HEK293 (cell line): ENCODE measurements around the gene JAML.
A peak's percentile ranks its signal among the peaks of the same experiment; 100 is the strongest.

Source experiments
- CTCF ChIA-PET: fragments of 350-600 bp; formaldehyde crosslinking; extraction: SDS; loops from one replicate; lab custom pipeline; 2021; ENCODE audit warnings: antibody characterized with exemption; lab: Yijun Ruan, JAX
- POLR2A ChIA-PET: fragments of 300-600 bp; formaldehyde crosslinking; extraction: SDS; loops from one replicate; lab custom pipeline; 2020; ENCODE audit warnings: antibody characterized with exemption, inconsistent platforms; lab: Yijun Ruan, JAX
- H3K27ac ChIP-seq: fragments of 200-500 bp; sonication (Bioruptor generic); 2 replicates; pipeline ENCODE4 v1.5.1; 2014; ENCODE audit warnings: low read depth, low read length, control low read depth, inconsistent platforms; ENCODE audit errors: extremely low read depth
- H3K36me3 ChIP-seq, 2 experiments: fragments of 200-500 bp in 1 of 2; sonication (Bioruptor generic) in 1 of 2; 1 replicate in 1 of 2; 2 replicates in 1 of 2; pipeline ENCODE4 v1.5.1; 2014 to 2017; ENCODE audit warnings: inconsistent platforms in 2 of 2, low read length in 2 of 2; ENCODE audit not compliant: control insufficient read depth in 2 of 2, insufficient read depth in 1 of 2
- H3K4me1 ChIP-seq: fragments of 200-500 bp; sonication (Bioruptor generic); 2 replicates; pipeline ENCODE4 v1.5.1; 2014; ENCODE audit warnings: mild to moderate bottlenecking, low read length, inconsistent platforms; ENCODE audit not compliant: control insufficient read depth, insufficient read depth
- H3K4me3 ChIP-seq: 2 replicates; pipeline ENCODE4 v1.5.1; 2011; ENCODE audit warnings: low read depth, mild to moderate bottlenecking, control low read depth, low read length, moderate library complexity
- H3K9me3 ChIP-seq: fragments of 200-500 bp; sonication (Bioruptor generic); 2 replicates; pipeline ENCODE4 v1.5.1; 2014; ENCODE audit warnings: low read depth, low read length, inconsistent platforms; ENCODE audit not compliant: control insufficient read depth, insufficient read depth
- GLI2 ChIP-seq: fragments of 450-650 bp; formaldehyde crosslinking; IDR thresholded peaks from 2 replicates; pipeline ENCODE4; 2017; ENCODE audit warnings: missing biosample characterization, missing genetic modification characterization, low read depth, borderline replicate concordance
- PRDM1 ChIP-seq: fragments of 450-650 bp; formaldehyde crosslinking; IDR thresholded peaks from 2 replicates; pipeline ENCODE4; 2016; ENCODE audit warnings: missing biosample characterization, missing genetic modification characterization
- REPIN1 ChIP-seq: fragments of 450-650 bp; formaldehyde crosslinking; IDR thresholded peaks from 2 replicates; pipeline ENCODE4 v1.5.1; 2017; ENCODE audit warnings: missing biosample characterization, missing genetic modification characterization, low read depth
- ZBTB20 ChIP-seq: fragments of 450-650 bp; formaldehyde crosslinking; IDR thresholded peaks from 2 replicates; pipeline ENCODE4 v1.5.1; 2016; ENCODE audit warnings: missing biosample characterization, missing genetic modification characterization
- ZNF121 ChIP-seq: fragments of 450-650 bp; formaldehyde crosslinking; IDR thresholded peaks from 2 replicates; pipeline ENCODE4 v1.5.1; 2016; ENCODE audit warnings: missing biosample characterization, missing genetic modification characterization
- ZNF138 ChIP-seq: fragments of 450-650 bp; formaldehyde crosslinking; IDR thresholded peaks from 2 replicates; pipeline ENCODE4 v1.5.1; 2016; ENCODE audit warnings: missing biosample characterization, missing genetic modification characterization, borderline replicate concordance
- ZNF157 ChIP-seq: fragments of 450-650 bp; formaldehyde crosslinking; IDR thresholded peaks from 2 replicates; pipeline ENCODE4 v1.5.1; 2016; ENCODE audit warnings: missing biosample characterization, missing genetic modification characterization
- ZNF423 ChIP-seq: fragments of 450-650 bp; formaldehyde crosslinking; IDR thresholded peaks from 2 replicates; pipeline ENCODE4 v1.5.1; 2016; ENCODE audit warnings: missing biosample characterization, missing genetic modification characterization
- ZNF433 ChIP-seq: fragments of 450-650 bp; formaldehyde crosslinking; IDR thresholded peaks from 2 replicates; pipeline ENCODE4 v1.5.1; 2016; ENCODE audit warnings: missing biosample characterization, missing genetic modification characterization, low read depth
- ZNF48 ChIP-seq: fragments of 450-650 bp; formaldehyde crosslinking; IDR thresholded peaks from 2 replicates; pipeline ENCODE4 v1.5.1; 2016; ENCODE audit warnings: missing biosample characterization, missing genetic modification characterization
- ZNF600 ChIP-seq: fragments of 450-650 bp; formaldehyde crosslinking; IDR thresholded peaks from 2 replicates; pipeline ENCODE4 v1.5.1; 2016; ENCODE audit warnings: missing biosample characterization, missing genetic modification characterization
- ZNF777 ChIP-seq: fragments of 450-650 bp; formaldehyde crosslinking; IDR thresholded peaks from 2 replicates; pipeline ENCODE4 v1.5.1; 2017; ENCODE audit warnings: missing biosample characterization, missing genetic modification characterization, borderline replicate concordance
- TF ChIP-seq, protein P1 (sequence below): fragments of 450-650 bp; formaldehyde crosslinking; IDR thresholded peaks from 2 replicates; pipeline ENCODE4 v1.5.1; 2016; ENCODE audit warnings: missing biosample characterization, missing genetic modification characterization
- TF ChIP-seq, protein P2 (sequence below): sonication (generic); formaldehyde crosslinking; IDR thresholded peaks from 2 replicates; pipeline ENCODE4 v1.8.1; 2022; ENCODE audit warnings: mild to moderate bottlenecking, moderate library complexity, missing genetic modification reagents
- TF ChIP-seq, protein P3 (sequence below): fragments of 450-650 bp; formaldehyde crosslinking; IDR thresholded peaks from 2 replicates; pipeline ENCODE4 v1.5.1; 2017; ENCODE audit warnings: missing biosample characterization, missing genetic modification characterization
- TF ChIP-seq, protein P4 (sequence below): fragments of 450-650 bp; formaldehyde crosslinking; IDR thresholded peaks from 2 replicates; pipeline ENCODE4 v1.5.1; 2017; ENCODE audit warnings: missing biosample characterization, missing genetic modification characterization
- TF ChIP-seq, protein P5 (sequence below): fragments of 450-650 bp; formaldehyde crosslinking; IDR thresholded peaks from 2 replicates; pipeline ENCODE4 v1.5.1; 2017; ENCODE audit warnings: missing biosample characterization, missing genetic modification characterization
- TF ChIP-seq, protein P6 (sequence below): fragments of 450-650 bp; formaldehyde crosslinking; optimal IDR thresholded peaks from 2 replicates; pipeline ENCODE3; 2016; ENCODE audit warnings: missing biosample characterization, mild to moderate bottlenecking, missing genetic modification characterization
- TF ChIP-seq, protein P7 (sequence below): fragments of 450-650 bp; formaldehyde crosslinking; IDR thresholded peaks from 2 replicates; pipeline ENCODE4 v1.5.1; 2016; ENCODE audit warnings: missing biosample characterization, missing genetic modification characterization

The JAML gene

DNA sequence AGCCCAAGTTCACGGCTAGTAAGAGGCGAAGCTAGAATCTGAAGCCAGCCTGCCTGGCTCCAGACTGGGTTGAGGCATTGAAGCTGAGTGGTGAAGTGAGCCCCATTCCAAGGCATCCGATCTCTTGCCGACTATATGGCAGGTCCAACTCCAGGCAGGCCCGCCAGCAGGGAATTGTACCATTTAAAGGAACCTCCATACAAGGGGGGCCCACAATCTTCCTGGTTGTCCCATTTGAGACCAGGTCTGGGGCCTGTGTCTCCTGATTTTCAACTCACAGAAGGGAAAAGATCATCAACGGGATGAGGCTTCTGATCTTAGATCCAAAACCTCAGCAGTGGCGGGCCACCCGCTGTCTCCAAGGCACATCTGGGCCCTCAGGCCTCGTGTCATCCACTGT lies 52.5 kb downstream of the JAML start:
- H3K4me1 ChIP-seq, result no peaks in the 10 kb centered on the region
- POLR2A ChIA-PET, result interaction anchor here (0.6 to 1.3 kb wide), 3 partner anchors 20 to 29 kb away, joined by 3 to 7 read pairs (median 4); partner anchors contain the start of gene SCN4B
- H3K36me3 ChIP-seq, result no peaks in the 10 kb centered on the region
- H3K4me3 ChIP-seq, result no peak overlapping the region
- TF ChIP-seq REPIN1 (tag by site-specific recombination) (no peak), ZNF600 (no peak), ZNF138 (no peak), ZNF121 (tag by site-specific recombination) (no peak), ZNF157 (tag by site-specific recombination) (no peak), ZNF423 (tag by site-specific recombination) (no peak)
- TF ChIP-seq, protein P1, sequence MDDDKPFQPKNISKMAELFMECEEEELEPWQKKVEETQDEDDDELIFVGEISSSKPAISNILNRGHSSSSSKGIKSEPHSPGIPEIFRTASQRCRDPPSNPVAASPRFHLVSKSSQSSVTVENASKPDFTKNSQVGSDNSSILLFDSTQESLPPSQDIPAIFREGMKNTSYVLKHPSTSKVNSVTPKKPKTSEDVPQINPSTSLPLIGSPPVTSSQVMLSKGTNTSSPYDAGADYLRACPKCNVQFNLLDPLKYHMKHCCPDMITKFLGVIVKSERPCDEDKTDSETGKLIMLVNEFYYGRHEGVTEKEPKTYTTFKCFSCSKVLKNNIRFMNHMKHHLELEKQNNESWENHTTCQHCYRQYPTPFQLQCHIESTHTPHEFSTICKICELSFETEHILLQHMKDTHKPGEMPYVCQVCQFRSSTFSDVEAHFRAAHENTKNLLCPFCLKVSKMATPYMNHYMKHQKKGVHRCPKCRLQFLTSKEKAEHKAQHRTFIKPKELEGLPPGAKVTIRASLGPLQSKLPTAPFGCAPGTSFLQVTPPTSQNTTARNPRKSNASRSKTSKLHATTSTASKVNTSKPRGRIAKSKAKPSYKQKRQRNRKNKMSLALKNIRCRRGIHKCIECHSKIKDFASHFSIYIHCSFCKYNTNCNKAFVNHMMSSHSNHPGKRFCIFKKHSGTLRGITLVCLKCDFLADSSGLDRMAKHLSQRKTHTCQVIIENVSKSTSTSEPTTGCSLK (tag by site-specific recombination), result no peak
- TF ChIP-seq, protein P2, sequence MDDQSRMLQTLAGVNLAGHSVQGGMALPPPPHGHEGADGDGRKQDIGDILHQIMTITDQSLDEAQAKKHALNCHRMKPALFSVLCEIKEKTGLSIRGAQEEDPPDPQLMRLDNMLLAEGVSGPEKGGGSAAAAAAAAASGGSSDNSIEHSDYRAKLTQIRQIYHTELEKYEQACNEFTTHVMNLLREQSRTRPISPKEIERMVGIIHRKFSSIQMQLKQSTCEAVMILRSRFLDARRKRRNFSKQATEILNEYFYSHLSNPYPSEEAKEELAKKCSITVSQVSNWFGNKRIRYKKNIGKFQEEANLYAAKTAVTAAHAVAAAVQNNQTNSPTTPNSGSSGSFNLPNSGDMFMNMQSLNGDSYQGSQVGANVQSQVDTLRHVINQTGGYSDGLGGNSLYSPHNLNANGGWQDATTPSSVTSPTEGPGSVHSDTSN (CRISPR knock-in tag), result no peak
- TF ChIP-seq, protein P3, sequence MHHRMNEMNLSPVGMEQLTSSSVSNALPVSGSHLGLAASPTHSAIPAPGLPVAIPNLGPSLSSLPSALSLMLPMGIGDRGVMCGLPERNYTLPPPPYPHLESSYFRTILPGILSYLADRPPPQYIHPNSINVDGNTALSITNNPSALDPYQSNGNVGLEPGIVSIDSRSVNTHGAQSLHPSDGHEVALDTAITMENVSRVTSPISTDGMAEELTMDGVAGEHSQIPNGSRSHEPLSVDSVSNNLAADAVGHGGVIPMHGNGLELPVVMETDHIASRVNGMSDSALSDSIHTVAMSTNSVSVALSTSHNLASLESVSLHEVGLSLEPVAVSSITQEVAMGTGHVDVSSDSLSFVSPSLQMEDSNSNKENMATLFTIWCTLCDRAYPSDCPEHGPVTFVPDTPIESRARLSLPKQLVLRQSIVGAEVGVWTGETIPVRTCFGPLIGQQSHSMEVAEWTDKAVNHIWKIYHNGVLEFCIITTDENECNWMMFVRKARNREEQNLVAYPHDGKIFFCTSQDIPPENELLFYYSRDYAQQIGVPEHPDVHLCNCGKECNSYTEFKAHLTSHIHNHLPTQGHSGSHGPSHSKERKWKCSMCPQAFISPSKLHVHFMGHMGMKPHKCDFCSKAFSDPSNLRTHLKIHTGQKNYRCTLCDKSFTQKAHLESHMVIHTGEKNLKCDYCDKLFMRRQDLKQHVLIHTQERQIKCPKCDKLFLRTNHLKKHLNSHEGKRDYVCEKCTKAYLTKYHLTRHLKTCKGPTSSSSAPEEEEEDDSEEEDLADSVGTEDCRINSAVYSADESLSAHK (tag by site-specific recombination), result no peak
- TF ChIP-seq, protein P4, sequence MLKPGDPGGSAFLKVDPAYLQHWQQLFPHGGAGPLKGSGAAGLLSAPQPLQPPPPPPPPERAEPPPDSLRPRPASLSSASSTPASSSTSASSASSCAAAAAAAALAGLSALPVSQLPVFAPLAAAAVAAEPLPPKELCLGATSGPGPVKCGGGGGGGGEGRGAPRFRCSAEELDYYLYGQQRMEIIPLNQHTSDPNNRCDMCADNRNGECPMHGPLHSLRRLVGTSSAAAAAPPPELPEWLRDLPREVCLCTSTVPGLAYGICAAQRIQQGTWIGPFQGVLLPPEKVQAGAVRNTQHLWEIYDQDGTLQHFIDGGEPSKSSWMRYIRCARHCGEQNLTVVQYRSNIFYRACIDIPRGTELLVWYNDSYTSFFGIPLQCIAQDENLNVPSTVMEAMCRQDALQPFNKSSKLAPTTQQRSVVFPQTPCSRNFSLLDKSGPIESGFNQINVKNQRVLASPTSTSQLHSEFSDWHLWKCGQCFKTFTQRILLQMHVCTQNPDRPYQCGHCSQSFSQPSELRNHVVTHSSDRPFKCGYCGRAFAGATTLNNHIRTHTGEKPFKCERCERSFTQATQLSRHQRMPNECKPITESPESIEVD (tag by site-specific recombination), result no peak
- H3K9me3 ChIP-seq, result no peaks in the 10 kb centered on the region
- CTCF ChIA-PET, result interaction anchor here (0.6 to 7.5 kb wide), 30 partner anchors 9 to 465 kb away, joined by 3 to 128 read pairs (median 4); partner anchors contain the start of genes CD3D and SCN4B
- no peak overlapping the region for H3K27ac ChIP-seq

DNA sequence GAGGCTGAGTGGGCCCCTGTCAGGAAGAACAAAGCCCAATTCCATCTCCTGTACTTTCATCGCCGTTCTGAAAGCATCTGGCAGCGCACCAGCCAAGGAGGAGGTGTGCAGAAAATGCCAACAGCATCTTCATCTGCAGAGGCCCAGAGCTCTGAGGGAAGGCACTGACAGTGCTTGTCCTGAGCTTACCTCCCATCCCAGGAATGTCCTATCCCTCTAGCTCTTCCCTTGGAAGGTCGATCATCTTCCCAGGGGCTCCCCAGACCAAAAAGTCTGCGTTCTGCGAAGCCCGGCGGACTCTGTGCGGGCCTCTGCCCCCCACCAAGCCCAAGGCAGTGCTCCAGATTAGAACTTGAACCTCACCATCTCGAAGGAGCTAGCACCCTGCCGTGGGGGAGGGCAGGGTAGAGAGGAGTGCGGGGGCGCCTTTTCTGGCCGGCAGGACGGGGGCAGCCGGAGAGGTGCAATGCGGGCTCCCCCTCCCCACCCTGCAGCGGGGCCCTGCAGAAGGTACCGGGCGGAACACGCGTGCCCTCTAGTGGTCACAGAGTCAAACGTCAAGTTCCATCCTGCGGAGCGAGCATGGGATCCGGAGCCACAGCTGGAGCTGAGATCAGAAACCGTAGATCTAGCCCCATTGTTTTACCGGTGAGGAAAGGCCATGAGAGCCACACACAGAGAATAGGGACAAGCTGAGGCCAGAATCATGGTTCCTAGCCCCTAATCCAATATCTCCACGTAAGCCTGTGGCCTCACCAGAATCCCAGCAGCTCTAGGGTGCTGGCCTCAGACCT lies 53.3 kb downstream of the JAML start:
- POLR2A ChIA-PET, result interaction anchor here (0.6 to 1.3 kb wide), 3 partner anchors 19 to 28 kb away, joined by 3 to 7 read pairs (median 4); partner anchors contain the start of gene SCN4B
- TF ChIP-seq GLI2 (tag by site-specific recombination), result no peak
- TF ChIP-seq ZNF48 (tag by site-specific recombination), result no peak
- TF ChIP-seq, protein P5, sequence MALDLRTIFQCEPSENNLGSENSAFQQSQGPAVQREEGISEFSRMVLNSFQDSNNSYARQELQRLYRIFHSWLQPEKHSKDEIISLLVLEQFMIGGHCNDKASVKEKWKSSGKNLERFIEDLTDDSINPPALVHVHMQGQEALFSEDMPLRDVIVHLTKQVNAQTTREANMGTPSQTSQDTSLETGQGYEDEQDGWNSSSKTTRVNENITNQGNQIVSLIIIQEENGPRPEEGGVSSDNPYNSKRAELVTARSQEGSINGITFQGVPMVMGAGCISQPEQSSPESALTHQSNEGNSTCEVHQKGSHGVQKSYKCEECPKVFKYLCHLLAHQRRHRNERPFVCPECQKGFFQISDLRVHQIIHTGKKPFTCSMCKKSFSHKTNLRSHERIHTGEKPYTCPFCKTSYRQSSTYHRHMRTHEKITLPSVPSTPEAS (tag by site-specific recombination), result no peak
- TF ChIP-seq ZNF433, result no peak
- TF ChIP-seq, protein P6, sequence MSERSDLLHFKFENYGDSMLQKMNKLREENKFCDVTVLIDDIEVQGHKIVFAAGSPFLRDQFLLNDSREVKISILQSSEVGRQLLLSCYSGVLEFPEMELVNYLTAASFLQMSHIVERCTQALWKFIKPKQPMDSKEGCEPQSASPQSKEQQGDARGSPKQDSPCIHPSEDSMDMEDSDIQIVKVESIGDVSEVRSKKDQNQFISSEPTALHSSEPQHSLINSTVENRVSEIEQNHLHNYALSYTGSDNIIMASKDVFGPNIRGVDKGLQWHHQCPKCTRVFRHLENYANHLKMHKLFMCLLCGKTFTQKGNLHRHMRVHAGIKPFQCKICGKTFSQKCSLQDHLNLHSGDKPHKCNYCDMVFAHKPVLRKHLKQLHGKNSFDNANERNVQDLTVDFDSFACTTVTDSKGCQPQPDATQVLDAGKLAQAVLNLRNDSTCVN (tag by site-specific recombination), result peak; percentile 19
- TF ChIP-seq, protein P7, sequence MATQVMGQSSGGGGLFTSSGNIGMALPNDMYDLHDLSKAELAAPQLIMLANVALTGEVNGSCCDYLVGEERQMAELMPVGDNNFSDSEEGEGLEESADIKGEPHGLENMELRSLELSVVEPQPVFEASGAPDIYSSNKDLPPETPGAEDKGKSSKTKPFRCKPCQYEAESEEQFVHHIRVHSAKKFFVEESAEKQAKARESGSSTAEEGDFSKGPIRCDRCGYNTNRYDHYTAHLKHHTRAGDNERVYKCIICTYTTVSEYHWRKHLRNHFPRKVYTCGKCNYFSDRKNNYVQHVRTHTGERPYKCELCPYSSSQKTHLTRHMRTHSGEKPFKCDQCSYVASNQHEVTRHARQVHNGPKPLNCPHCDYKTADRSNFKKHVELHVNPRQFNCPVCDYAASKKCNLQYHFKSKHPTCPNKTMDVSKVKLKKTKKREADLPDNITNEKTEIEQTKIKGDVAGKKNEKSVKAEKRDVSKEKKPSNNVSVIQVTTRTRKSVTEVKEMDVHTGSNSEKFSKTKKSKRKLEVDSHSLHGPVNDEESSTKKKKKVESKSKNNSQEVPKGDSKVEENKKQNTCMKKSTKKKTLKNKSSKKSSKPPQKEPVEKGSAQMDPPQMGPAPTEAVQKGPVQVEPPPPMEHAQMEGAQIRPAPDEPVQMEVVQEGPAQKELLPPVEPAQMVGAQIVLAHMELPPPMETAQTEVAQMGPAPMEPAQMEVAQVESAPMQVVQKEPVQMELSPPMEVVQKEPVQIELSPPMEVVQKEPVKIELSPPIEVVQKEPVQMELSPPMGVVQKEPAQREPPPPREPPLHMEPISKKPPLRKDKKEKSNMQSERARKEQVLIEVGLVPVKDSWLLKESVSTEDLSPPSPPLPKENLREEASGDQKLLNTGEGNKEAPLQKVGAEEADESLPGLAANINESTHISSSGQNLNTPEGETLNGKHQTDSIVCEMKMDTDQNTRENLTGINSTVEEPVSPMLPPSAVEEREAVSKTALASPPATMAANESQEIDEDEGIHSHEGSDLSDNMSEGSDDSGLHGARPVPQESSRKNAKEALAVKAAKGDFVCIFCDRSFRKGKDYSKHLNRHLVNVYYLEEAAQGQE (tag by site-specific recombination), result no peak
- no peak for TF ChIP-seq ZBTB20 (tag by site-specific recombination)
- TF ChIP-seq ZNF777, result no peak
- no peak for TF ChIP-seq PRDM1 (tag by site-specific recombination)
- TF ChIP-seq ZNF138, result no peak

More for the DNA sequence above, 53.3 kb downstream of the JAML start:
- no peaks in the 10 kb centered on the region for H3K9me3 ChIP-seq
- CTCF ChIA-PET, result interaction anchor here (0.6 to 7.5 kb wide), 48 partner anchors 10 to 622 kb away, joined by 3 to 128 read pairs (median 4); partner anchors contain the start of genes CD3D and SCN4B
- no peak overlapping the region for H3K4me3 ChIP-seq
- no peak overlapping the region for H3K27ac ChIP-seq
- no peaks in the 10 kb centered on the region for H3K36me3 ChIP-seq
- H3K4me1 ChIP-seq, result no peaks in the 10 kb centered on the region
